ENCODE data around the gene VPS16.
A peak's percentile ranks its signal among the peaks of the same experiment; 100 is the strongest.

Gene VPS16

DNA sequence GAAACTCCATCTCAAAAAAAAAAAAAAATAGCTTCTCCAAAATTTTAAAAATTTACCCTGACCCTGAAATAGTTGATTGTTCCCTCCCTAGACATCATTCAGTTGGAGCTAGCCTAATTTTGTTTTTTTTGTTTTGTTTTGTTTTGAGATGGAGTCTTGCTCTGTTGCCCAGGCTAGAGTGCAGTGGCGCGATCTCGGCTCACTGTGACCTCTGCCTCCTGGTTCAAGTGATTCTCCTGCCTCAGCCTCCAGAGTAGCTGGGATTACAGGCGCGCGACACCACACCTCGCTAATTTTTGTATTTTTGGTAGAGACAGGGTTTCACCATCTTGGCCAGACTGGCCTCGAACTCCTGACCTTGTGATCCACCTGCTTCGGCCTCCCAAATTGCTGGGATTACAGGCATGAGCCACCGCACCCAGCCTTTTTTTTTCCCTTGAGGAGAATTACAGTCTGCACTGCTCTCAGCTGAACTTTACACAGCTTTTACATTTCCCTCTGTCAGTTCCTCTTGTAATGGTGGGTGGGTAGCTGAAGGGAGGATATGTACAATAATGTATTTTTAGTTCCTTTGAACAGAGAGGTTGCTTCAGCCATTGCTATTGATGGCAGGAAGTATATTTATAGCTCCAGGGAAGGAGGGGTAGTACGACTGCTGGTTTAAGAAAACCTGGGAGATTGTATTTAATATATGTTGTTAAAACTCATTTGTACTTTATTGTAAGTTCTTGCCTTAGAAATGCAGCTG, 60.5 kb downstream of the VPS16 start:
- no peak for DNase-seq
- ATAC-seq, result no peak

DNA sequence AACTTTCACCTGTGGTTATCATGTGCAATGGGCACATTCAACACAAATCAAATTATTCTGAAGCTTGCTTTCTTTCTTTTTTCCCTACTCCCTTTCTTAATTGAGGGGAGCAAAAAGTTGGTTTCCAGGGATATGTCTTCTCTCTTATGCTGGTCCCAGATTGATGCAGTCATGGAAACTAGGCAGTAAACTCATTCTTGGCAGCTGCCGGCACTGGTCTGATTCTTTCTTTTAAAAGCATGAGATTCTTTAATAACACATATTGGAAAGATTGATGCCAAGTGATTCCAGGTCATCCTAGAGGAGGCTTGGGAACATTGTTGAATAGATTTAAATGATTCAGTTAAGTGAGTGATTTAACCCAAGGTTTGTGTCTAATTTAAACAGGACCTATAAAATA, 61.7 kb downstream of the VPS16 start:
- no peak for DNase-seq

DNA sequence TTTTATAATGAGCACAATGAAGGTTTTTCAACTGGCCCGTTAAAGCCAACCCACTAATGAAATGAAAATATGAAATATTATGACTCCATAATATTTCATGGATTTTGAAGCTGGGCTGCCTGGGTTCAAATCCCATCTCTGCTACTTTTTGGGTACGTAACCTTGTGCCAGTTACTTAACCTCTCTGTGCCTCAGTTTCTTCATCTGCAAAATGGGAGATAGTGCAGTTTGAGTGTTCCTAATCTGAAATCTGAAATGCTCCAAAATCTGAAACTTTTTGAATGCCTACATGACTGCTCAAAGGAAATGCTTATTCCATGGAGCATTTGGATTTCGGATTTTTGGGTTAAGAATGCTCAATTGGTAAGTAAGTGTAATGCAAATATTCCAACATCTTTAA, 62.3 kb downstream of the VPS16 start:
- no peak for DNase-seq
- ATAC-seq, result no peak

More for the DNA sequence above, 61.7 kb downstream of the VPS16 start:
- ATAC-seq, result no peak

DNA sequence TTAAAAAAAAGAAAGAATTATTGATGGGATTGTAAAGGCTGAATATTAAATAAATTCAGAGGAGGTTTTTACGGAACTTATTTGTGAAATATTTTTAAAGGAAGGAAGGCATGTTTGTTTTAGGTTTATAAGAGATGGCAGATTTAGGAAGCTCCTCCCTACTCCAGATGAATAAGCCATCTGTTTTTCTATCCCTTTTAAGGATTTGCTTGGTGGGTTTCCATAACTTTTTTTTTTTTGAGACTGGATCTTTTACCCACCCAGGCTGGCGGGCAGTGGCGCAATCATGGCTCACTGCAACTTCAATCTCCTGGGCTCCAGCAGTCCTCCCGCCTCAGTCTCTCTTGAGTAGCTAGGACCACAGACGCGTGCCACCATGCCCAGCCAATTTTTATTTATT, 63.1 kb downstream of the VPS16 start:
- DNase-seq, result no peak
- no peak for ATAC-seq

DNA sequence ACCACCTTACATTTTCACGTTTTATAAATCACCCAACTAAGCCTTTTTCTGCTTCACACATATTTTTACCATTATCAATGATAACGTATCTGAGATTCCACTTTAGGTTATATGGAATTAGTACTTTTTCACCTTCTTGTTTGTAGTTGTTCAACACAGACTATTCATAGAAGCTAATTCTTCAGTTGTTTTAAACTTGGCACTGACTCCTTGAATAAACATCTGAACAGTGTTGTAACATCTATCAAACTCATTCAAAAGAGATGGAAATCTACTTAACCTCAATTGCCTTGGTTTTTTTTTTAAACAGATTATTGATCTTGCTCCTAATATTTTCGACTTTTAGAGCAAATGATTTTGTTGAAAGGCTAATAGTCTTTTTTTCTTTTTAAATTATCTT, 67.0 kb downstream of the VPS16 start:
- no peak for DNase-seq
- no peak for ATAC-seq

DNA sequence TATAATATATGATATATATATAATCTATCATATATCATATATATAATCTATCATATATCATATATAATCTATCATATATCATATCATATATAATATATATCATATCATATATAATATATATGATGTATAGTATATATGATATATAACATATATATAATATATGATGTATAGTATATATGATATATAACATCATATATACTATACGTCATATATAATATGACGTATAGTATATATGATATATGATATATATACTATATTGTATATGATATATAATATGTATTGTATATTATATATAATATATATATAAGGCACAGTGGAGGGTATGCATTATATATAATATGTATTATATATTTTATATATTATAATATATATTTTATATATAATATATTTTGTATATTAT, 69.4 kb downstream of the VPS16 start:
- DNase-seq (no peak), ATAC-seq (no peak)

DNA sequence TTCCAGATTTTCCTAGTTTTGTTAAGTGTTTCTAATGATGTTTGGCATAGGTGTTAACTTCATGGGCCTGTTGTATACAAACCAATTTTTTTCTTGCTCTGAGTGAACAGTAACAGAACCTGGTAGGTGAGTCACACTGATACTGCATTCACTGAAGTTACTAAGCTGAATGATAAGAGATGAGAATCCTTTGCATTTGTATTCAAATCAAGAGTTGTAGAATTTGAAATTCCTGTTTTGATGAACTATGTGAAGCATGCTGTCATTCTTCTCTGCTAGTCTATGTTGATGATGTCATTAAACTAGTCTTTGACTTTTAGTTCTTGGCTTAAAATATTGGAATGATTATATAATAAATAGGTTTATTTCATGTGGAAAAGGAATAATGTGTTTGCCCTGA, 70.7 kb downstream of the VPS16 start:
- peak; percentile 84 for ATAC-seq
- DNase-seq, result no peak

DNA sequence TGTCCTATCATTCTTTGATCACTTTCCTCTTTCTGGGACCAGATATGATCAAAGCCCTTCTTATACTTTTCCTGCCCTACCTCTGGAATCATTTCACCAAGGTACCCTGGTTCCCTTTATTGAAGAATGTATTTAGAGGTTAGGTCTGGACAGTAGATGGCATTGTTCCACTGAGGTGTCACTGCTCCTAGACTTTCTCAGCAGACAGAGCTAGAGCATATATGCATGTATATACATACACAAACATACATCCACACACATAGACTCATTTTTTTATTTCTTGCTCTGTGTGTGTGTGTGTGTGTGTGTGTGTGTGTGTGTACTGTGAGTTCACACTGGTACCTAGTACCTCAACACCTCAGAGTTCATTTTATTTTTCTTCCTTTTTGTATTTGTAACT, 73.6 kb downstream of the VPS16 start:
- ATAC-seq, result no peak

More for the DNA sequence above, 73.6 kb downstream of the VPS16 start:
- no peak for DNase-seq
